SK-N-SH (cell line): Measurements from ENCODE around the gene QSOX2. TPM values are rescaled to one million over a fixed set of nuclear protein-coding genes. Genes with fewer than 3 reads are reported as not detected.

Source experiments
- CTCF ChIA-PET: fragments of 300-600, 350-600 bp; formaldehyde crosslinking; extraction: SDS; loops from one replicate; lab custom pipeline; 2021; lab: Yijun Ruan, JAX
- POLR2A ChIA-PET: fragments of 350-600 bp; sonication (Branson Sonifier 250); formaldehyde crosslinking; extraction: SDS; loops from one replicate; lab custom pipeline; 2020; ENCODE audit warnings: antibody characterized with exemption, inconsistent platforms; lab: Yijun Ruan, JAX
- DNase-seq: peaks from one replicate; pipeline ENCODE4 v3.0.0; 2012
- H2AFZ ChIP-seq: fragments of 200-600 bp; sonication (generic); 2 replicates; pipeline ENCODE4 v1.8.1; 2016; ENCODE audit warnings: antibody characterized with exemption, mild to moderate bottlenecking, low read depth
- H3F3A ChIP-seq: fragments of 200-600 bp; sonication (generic); replicated peaks from 2 replicates; pipeline ENCODE3; 2016; ENCODE audit warnings: antibody characterized with exemption, mild to moderate bottlenecking; ENCODE audit not compliant: insufficient read depth
- H3K27ac ChIP-seq, 2 experiments: fragments of 200-500 bp in 1 of 2; fragments of 200-600 bp in 1 of 2; sonication (Bioruptor generic) in 1 of 2; sonication (generic), shearing (Covaris generic) in 1 of 2; 2 replicates each; pipeline versions ENCODE4 v1.5.1 to v1.6.1; 2014 to 2016; ENCODE audit warnings: low read depth in 2 of 2, inconsistent platforms in 1 of 2, low read length in 1 of 2, mild to moderate bottlenecking in 1 of 2, mixed read lengths in 1 of 2
- H3K27me3 ChIP-seq: fragments of 200-600 bp; sonication (generic), shearing (Covaris generic); 2 replicates; pipeline ENCODE4 v1.6.1; 2016; ENCODE audit warnings: mixed run types; ENCODE audit not compliant: insufficient read depth
- H3K36me3 ChIP-seq, 2 experiments: fragments of 200-500 bp in 1 of 2; fragments of 200-600 bp in 1 of 2; sonication (Bioruptor generic) in 1 of 2; sonication (generic) in 1 of 2; replicated peaks in 1 of 2; 2 replicates each; pipeline versions ENCODE3 to v1.5.1; 2014 to 2016; ENCODE audit warnings: low read length in 1 of 2, mild to moderate bottlenecking in 1 of 2; ENCODE audit not compliant: insufficient read depth in 2 of 2, control insufficient read depth in 1 of 2
- H3K4me1 ChIP-seq, 2 experiments: fragments of 200-500 bp in 1 of 2; fragments of 200-600 bp in 1 of 2; sonication (Bioruptor generic) in 1 of 2; sonication (generic), shearing (Covaris generic) in 1 of 2; 2 replicates each; pipeline versions ENCODE4 v1.5.1 to v1.6.1; 2014 to 2016; ENCODE audit warnings: low read depth in 1 of 2, low read length in 1 of 2, mixed run types in 1 of 2; ENCODE audit not compliant: insufficient read depth in 2 of 2, control insufficient read depth in 1 of 2
- H3K4me2 ChIP-seq: fragments of 200-600 bp; sonication (generic), shearing (Covaris generic); 2 replicates; pipeline ENCODE4 v1.6.1; 2017; ENCODE audit warnings: mixed run types
- H3K4me3 ChIP-seq, 2 experiments: fragments of 200-500 bp in 1 of 2; fragments of 200-600 bp in 1 of 2; sonication (Bioruptor generic) in 1 of 2; sonication (generic), shearing (Covaris generic) in 1 of 2; 2 replicates each; pipeline versions ENCODE4 v1.5.1 to v1.8.1; 2014 to 2016; ENCODE audit warnings: low read depth in 2 of 2, inconsistent platforms in 1 of 2, low read length in 1 of 2, mild to moderate bottlenecking in 1 of 2, mixed read lengths in 1 of 2, moderate library complexity in 1 of 2
- H3K79me2 ChIP-seq: fragments of 200-600 bp; sonication (generic); 2 replicates; pipeline ENCODE4 v1.8.1; 2017; ENCODE audit warnings: mild to moderate bottlenecking; ENCODE audit not compliant: insufficient read depth
- H3K9ac ChIP-seq: fragments of 200-600 bp; sonication (generic); 2 replicates; pipeline ENCODE4 v1.6.1; 2017; ENCODE audit warnings: mixed run types
- H3K9me2 ChIP-seq: fragments of 200-600 bp; sonication (generic); 2 replicates; pipeline ENCODE4 v1.6.1; 2017; ENCODE audit warnings: mixed run types
- H3K9me3 ChIP-seq: fragments of 200-600 bp; sonication (generic); 2 replicates; pipeline ENCODE4 v1.6.1; 2017; ENCODE audit warnings: mixed run types, mild to moderate bottlenecking, moderate library complexity
- H4K20me1 ChIP-seq: fragments of 200-600 bp; sonication (generic); 2 replicates; pipeline ENCODE4 v1.6.1; 2017; ENCODE audit warnings: mild to moderate bottlenecking, mixed run types; ENCODE audit not compliant: insufficient read depth
- CHD2 ChIP-seq: fragments of 150-350 bp; IDR thresholded peaks from 2 replicates; pipeline ENCODE4 v1.6.1; 2018; ENCODE audit warnings: low read length; ENCODE audit not compliant: partially characterized antibody
- ELF1 ChIP-seq: IDR thresholded peaks from 2 replicates; pipeline ENCODE4 v1.4.0; 2012
- EP300 ChIP-seq, 2 experiments: IDR thresholded peaks; 2 replicates each; pipeline versions ENCODE4 v1.4.0 to v1.6.1; 2012; ENCODE audit warnings: borderline replicate concordance in 1 of 2, low read depth in 1 of 2, low read length in 1 of 2
- FOXJ3 ChIP-seq: sonication (generic); formaldehyde crosslinking; IDR thresholded peaks from 2 replicates; pipeline ENCODE4 v1.5.1; 2020; ENCODE audit warnings: mild to moderate bottlenecking, missing genetic modification reagents
- FOXM1 ChIP-seq: IDR thresholded peaks from 2 replicates; pipeline ENCODE4 v1.4.0; 2012; ENCODE audit warnings: low read depth, mild to moderate bottlenecking
- MEF2A ChIP-seq: IDR thresholded peaks from 2 replicates; pipeline ENCODE4 v1.4.0; 2012; ENCODE audit warnings: low read depth, borderline replicate concordance
- MXI1 ChIP-seq: IDR thresholded peaks from 2 replicates; pipeline ENCODE4 v1.6.1; 2012; ENCODE audit warnings: mild to moderate bottlenecking, low read depth, low read length, improper control_type of control experiment
- POLR2AphosphoS5 ChIP-seq: IDR thresholded peaks from 2 replicates; pipeline ENCODE4 v1.6.1; 2012; ENCODE audit warnings: low read depth, low read length
- RCOR1 ChIP-seq: fragments of 150-350 bp; IDR thresholded peaks from 2 replicates; pipeline ENCODE4 v1.6.1; 2017; ENCODE audit warnings: antibody characterized with exemption, low read length
- RXRA ChIP-seq: IDR thresholded peaks from 2 replicates; pipeline ENCODE4 v1.4.0; 2012; ENCODE audit warnings: low read depth, mild to moderate bottlenecking, borderline replicate concordance
- SIN3A ChIP-seq: IDR thresholded peaks from 2 replicates; pipeline ENCODE4 v1.6.1; 2012; ENCODE audit warnings: low read depth, mild to moderate bottlenecking, low read length, moderate library complexity, borderline replicate concordance
- SMC3 ChIP-seq: IDR thresholded peaks from 2 replicates; pipeline ENCODE4 v1.6.1; 2012; ENCODE audit warnings: low read depth, low read length, improper control_type of control experiment
- TEAD4 ChIP-seq: IDR thresholded peaks from 2 replicates; pipeline ENCODE4 v1.4.0; 2012; ENCODE audit warnings: mild to moderate bottlenecking, borderline replicate concordance; ENCODE audit not compliant: insufficient read depth
- WGBS: methylation state at CpG from one replicate; pipeline ENCODE4 v1.1.6; 2017; ENCODE audit warnings: low lambda C conversion rate; 5-methylcytosine and 5-hydroxymethylcytosine counted together
- polyA plus RNA-seq, 3 experiments: library from polyadenylated mRNA; depleted of rRNA; stranded (reverse); fragments of >200 nt; gene quantifications; 2 replicates each; pipeline ENCODE4 v1.2.3, GENCODE V29; 2012
- TF ChIP-seq, protein P1 (sequence below): fragments of 150-350 bp; IDR thresholded peaks from 2 replicates; pipeline ENCODE4 v1.6.1; 2017; ENCODE audit warnings: antibody characterized with exemption, low read length, low read depth, borderline replicate concordance
- TF ChIP-seq, protein P2 (sequence below): fragments of 200-600 bp; sonication (generic); IDR thresholded peaks from 2 replicates; pipeline ENCODE4 v1.6.1; 2017; ENCODE audit warnings: antibody characterized with exemption, mild to moderate bottlenecking, moderate library complexity
- TF ChIP-seq, protein P3 (sequence below): IDR thresholded peaks from 2 replicates; pipeline ENCODE4 v1.4.0; 2012; ENCODE audit warnings: low read depth, borderline replicate concordance

Gene QSOX2
- polyA plus RNA-seq, 1 of the 3 experiments (the other 2 are of a cell fraction) = 26.6 TPM

DNA sequence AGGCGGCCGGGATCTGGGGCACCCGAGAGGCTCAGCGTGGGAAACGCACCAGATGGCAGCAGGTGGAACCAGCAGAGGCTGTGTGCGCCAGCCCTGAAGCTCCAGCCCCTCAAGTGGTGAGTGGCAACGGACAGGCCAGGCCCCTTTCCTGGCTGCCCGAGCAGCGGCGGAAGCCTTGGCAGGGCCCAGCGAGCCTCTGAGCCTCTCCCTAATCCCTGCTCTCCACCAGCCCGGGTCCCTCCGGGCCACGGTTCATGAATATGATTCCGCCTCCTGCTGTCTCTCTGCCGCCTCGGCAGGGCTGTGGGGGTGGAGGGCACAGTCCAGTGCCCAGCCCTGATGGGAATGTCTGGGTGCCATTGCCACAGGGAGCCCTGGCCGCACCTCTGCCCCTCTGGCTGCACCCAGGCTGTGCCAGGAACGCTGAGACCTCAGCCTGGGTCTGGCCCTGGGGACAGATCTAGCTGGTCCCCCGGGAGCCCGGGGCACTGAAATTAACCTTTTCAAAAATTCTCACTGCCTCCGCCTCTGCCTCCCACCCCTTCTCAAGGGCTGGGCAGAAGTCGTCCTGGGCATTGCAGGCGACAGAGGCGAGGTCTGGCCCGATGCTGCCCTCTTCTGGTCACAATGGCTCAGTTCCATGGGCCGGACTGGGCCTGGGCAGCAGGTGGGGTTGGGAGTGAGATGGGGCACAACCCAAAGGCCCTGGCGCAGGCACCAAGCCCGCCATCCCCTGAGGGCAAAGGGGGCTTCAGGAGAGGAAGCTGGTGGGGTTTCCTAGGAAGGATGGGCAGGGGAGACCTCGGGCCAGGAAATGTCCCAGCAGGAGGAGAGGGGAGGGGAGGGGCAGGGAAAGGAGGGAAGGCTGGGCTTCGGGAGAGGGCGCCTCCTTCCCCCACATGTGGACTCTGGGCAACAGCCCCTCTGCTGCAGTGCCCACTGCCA, 38.0 kb upstream of the QSOX2 start (continued):
- TF ChIP-seq, protein P1, sequence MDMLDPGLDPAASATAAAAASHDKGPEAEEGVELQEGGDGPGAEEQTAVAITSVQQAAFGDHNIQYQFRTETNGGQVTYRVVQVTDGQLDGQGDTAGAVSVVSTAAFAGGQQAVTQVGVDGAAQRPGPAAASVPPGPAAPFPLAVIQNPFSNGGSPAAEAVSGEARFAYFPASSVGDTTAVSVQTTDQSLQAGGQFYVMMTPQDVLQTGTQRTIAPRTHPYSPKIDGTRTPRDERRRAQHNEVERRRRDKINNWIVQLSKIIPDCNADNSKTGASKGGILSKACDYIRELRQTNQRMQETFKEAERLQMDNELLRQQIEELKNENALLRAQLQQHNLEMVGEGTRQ = no peak
- no peak for TF ChIP-seq RXRA
- no peak for TF ChIP-seq MEF2A
- TF ChIP-seq ELF1 = no peak
- TF ChIP-seq POLR2AphosphoS5 = no peak
- TF ChIP-seq MXI1 = no peak
- TF ChIP-seq FOXJ3 (CRISPR knock-in tag) = no peak
- no peak for TF ChIP-seq EP300 (IDR thresholded peaks at IDR 0.05; ENCODE audit: borderline replicate concordance in 1 of 2, low read depth in 1 of 2, low read length in 1 of 2)
- no peak for TF ChIP-seq RCOR1
- TF ChIP-seq, protein P2, sequence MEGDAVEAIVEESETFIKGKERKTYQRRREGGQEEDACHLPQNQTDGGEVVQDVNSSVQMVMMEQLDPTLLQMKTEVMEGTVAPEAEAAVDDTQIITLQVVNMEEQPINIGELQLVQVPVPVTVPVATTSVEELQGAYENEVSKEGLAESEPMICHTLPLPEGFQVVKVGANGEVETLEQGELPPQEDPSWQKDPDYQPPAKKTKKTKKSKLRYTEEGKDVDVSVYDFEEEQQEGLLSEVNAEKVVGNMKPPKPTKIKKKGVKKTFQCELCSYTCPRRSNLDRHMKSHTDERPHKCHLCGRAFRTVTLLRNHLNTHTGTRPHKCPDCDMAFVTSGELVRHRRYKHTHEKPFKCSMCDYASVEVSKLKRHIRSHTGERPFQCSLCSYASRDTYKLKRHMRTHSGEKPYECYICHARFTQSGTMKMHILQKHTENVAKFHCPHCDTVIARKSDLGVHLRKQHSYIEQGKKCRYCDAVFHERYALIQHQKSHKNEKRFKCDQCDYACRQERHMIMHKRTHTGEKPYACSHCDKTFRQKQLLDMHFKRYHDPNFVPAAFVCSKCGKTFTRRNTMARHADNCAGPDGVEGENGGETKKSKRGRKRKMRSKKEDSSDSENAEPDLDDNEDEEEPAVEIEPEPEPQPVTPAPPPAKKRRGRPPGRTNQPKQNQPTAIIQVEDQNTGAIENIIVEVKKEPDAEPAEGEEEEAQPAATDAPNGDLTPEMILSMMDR = peak; percentile 83

DNA sequence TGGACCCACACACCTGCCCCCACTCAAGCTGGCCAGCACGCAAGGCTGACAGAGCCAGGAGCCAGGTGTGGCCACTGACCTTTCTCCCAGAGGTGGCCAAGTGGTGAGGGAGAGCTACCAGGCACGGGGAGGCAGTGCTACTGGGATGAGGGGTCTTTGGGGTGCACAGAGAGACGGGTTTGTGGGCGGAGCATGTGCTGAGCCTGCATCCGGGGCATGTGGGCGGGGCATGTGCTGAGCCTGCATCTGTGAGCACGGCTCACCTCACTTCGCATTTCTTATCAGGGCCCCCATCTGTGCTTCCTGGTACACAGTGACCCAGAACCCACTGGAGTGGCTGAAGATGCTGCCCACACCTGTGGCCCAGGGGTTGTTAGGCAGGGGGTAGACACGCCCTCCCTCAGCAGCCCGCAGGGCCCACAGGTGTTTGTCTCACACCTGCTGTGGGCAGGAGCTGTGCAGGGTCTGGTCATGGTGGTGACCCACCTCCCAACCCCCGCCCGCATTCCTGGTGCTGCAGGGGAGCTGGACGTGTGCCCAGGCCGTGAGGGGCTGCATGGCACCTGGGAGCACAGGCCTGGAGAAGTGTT, 36.8 kb upstream of the QSOX2 start:
- DNase-seq = no peak
- Histone ChIP-seq H4K20me1 (no peaks in the 10 kb centered on the region), H3K4me1 (peaks cover 0 to 4% of the 10 kb centered on the region in 2 experiments; a peak in 1 of 4 replicates), H3K4me2 (no peak overlapping the region), H3K9me3 (no peaks in the 10 kb centered on the region), H3K9me2 (no peaks in the 10 kb centered on the region), H2AFZ (no peak overlapping the region), H3K79me2 (no peaks in the 10 kb centered on the region), H3F3A (no peaks in the 10 kb centered on the region), H3K4me3 (no peak overlapping the region), H3K27ac (no peak overlapping the region), H3K9ac (no peak overlapping the region), H3K36me3 (no peaks in the 10 kb centered on the region), H3K27me3 (peaks cover 39% of the 10 kb centered on the region)
- CTCF ChIA-PET = interaction anchor here (0.6 to 4.8 kb wide), 13 partner anchors 10 to 202 kb away, joined by 3 to 59 read pairs (median 4); no protein-coding TSS in a partner anchor
- no peak for TF ChIP-seq TEAD4
- no peak for TF ChIP-seq SMC3
- no peak for TF ChIP-seq SIN3A
- TF ChIP-seq FOXM1 = no peak
- no peak for TF ChIP-seq CHD2
- no peak for TF ChIP-seq MEF2A
- TF ChIP-seq, protein P3, sequence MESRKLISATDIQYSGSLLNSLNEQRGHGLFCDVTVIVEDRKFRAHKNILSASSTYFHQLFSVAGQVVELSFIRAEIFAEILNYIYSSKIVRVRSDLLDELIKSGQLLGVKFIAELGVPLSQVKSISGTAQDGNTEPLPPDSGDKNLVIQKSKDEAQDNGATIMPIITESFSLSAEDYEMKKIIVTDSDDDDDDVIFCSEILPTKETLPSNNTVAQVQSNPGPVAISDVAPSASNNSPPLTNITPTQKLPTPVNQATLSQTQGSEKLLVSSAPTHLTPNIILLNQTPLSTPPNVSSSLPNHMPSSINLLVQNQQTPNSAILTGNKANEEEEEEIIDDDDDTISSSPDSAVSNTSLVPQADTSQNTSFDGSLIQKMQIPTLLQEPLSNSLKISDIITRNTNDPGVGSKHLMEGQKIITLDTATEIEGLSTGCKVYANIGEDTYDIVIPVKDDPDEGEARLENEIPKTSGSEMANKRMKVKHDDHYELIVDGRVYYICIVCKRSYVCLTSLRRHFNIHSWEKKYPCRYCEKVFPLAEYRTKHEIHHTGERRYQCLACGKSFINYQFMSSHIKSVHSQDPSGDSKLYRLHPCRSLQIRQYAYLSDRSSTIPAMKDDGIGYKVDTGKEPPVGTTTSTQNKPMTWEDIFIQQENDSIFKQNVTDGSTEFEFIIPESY = no peak
- 45% methylated on average over 7 of the region's 14 CpGs for WGBS
- POLR2A ChIA-PET = no interaction called here
